Neural cell (in vitro differentiated cells): ENCODE measurements around the gene SPTBN2.

Source experiments
- CTCF ChIP-seq: fragments of 450-650 bp; IDR thresholded peaks from 2 replicates; pipeline ENCODE4 v1.5.1; 2014; ENCODE audit warnings: antibody characterized with exemption, mild to moderate bottlenecking, moderate library complexity; ENCODE audit not compliant: poor library complexity, severe bottlenecking
- EZH2 ChIP-seq: fragments of 200-600, 300-800 bp; shearing (Covaris generic), sonication (generic); IDR thresholded peaks from 2 replicates; pipeline ENCODE4 v1.6.1; 2014; ENCODE audit warnings: antibody characterized with exemption, low read length, borderline replicate concordance, mild to moderate bottlenecking; ENCODE audit not compliant: insufficient read depth, poor library complexity, severe bottlenecking
- MXI1 ChIP-seq: fragments of 450-650 bp; conservative IDR thresholded peaks from 2 replicates; pipeline ENCODE4 v1.6.1; 2014; ENCODE audit warnings: antibody characterized with exemption, mild to moderate bottlenecking; ENCODE audit not compliant: poor library complexity, severe bottlenecking
- POLR2AphosphoS5 ChIP-seq: IDR thresholded peaks from 2 replicates; pipeline ENCODE4 v1.6.1; 2012
- REST ChIP-seq: IDR thresholded peaks from 2 replicates; pipeline ENCODE4 v1.6.1; 2012; ENCODE audit warnings: borderline replicate concordance
- TAF1 ChIP-seq: IDR thresholded peaks from 2 replicates; pipeline ENCODE4 v1.6.1; 2012; ENCODE audit warnings: low read depth

GRCh38 chr11:66725647-66726046 is 3.4 kb downstream of the SPTBN2 start:
- no peak for TF ChIP-seq CTCF
- no peak for TF ChIP-seq EZH2
- TF ChIP-seq MXI1, result no peak
- TF ChIP-seq TAF1, result no peak
- no peak for TF ChIP-seq POLR2AphosphoS5
- TF ChIP-seq REST, result no peak
